Parathyroid adenoma (tissue), 2 donors: Measurements from ENCODE around the gene ETDC.
"Not testable (repeated sequence)": the region's sequence is repeated elsewhere in the genome, so short reads cannot be mapped to it uniquely, and the experiment has no call there.

Source experiments
- H2AFZ ChIP-seq: fragments of 300-600 bp; sonication (generic); one replicate; pipeline ENCODE4 v1.7.0; 2017; ENCODE audit warnings: antibody characterized with exemption, mild to moderate bottlenecking
- H3K27ac ChIP-seq: fragments of 300-600 bp; sonication (generic); one replicate; pipeline ENCODE4 v1.7.0; 2017
- H3K27me3 ChIP-seq: fragments of 300-600 bp; sonication (generic); one replicate; pipeline ENCODE4 v1.7.0; 2017; ENCODE audit warnings: low read length; ENCODE audit not compliant: control insufficient read depth, insufficient read depth
- H3K36me3 ChIP-seq: fragments of 300-600 bp; sonication (generic); one replicate; pipeline ENCODE4 v1.7.0; 2017; ENCODE audit warnings: low read length; ENCODE audit not compliant: control insufficient read depth, insufficient read depth
- H3K4me1 ChIP-seq: fragments of 300-600 bp; sonication (generic); one replicate; pipeline ENCODE4 v1.7.0; 2017; ENCODE audit warnings: control low read depth
- H3K4me2 ChIP-seq: fragments of 300-600 bp; sonication (generic); one replicate; pipeline ENCODE4 v1.7.0; 2017; ENCODE audit warnings: low read length
- H3K4me3 ChIP-seq: fragments of 300-600 bp; sonication (generic); one replicate; pipeline ENCODE4 v1.7.0; 2017; ENCODE audit warnings: low read depth, low read length
- H3K79me2 ChIP-seq: fragments of 300-600 bp; sonication (generic); one replicate; pipeline ENCODE4 v1.7.0; 2017; ENCODE audit warnings: control low read depth
- H3K9ac ChIP-seq: fragments of 300-600 bp; sonication (generic); one replicate; pipeline ENCODE4 v1.7.0; 2017; ENCODE audit warnings: mild to moderate bottlenecking
- H3K9me3 ChIP-seq: fragments of 300-600 bp; sonication (generic); one replicate; pipeline ENCODE4 v1.7.0; 2017; ENCODE audit warnings: low read length; ENCODE audit not compliant: control insufficient read depth
- TF ChIP-seq, protein P1 (sequence below): fragments of 300-600 bp; sonication (generic); IDR thresholded peaks from one replicate; pipeline ENCODE4 v1.7.0; 2017; ENCODE audit warnings: antibody characterized with exemption, mild to moderate bottlenecking
- donor health status: primary hyperparathyroidism.

Gene ETDC

DNA sequence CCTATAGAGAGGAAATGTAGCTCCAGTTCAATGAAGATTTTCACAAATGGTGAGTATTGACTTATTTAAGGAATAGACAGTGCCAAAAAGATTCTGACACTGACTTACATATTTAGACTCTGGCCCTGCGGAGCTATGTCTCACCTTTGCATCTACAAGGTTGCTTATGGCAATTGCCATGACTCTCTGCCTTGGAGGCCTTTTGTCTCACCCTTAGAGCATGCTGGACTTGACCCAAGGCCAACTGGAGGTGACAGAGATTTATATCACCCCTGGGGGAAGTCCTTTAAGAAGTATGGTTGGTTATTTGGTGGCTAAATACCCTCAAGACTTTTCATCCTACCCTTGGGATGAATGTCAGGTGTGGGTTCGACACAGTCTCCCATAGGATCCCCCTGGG lies 4.5 kb upstream of the ETDC start:
- Histone ChIP-seq H3K79me2 (no peaks in the 10 kb centered on the region), H3K9ac (no peak overlapping the region), H3K27ac (no peak overlapping the region), H2AFZ (no peak overlapping the region), H3K4me1 (peaks cover 3% of the 10 kb centered on the region), H3K4me2 (no peak overlapping the region), H3K9me3 (no peaks in the 10 kb centered on the region), H3K4me3 (no peak overlapping the region), H3K36me3 (no peaks in the 10 kb centered on the region), H3K27me3 (no peaks in the 10 kb centered on the region)
- TF ChIP-seq, protein P1, sequence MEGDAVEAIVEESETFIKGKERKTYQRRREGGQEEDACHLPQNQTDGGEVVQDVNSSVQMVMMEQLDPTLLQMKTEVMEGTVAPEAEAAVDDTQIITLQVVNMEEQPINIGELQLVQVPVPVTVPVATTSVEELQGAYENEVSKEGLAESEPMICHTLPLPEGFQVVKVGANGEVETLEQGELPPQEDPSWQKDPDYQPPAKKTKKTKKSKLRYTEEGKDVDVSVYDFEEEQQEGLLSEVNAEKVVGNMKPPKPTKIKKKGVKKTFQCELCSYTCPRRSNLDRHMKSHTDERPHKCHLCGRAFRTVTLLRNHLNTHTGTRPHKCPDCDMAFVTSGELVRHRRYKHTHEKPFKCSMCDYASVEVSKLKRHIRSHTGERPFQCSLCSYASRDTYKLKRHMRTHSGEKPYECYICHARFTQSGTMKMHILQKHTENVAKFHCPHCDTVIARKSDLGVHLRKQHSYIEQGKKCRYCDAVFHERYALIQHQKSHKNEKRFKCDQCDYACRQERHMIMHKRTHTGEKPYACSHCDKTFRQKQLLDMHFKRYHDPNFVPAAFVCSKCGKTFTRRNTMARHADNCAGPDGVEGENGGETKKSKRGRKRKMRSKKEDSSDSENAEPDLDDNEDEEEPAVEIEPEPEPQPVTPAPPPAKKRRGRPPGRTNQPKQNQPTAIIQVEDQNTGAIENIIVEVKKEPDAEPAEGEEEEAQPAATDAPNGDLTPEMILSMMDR, result no peak

DNA sequence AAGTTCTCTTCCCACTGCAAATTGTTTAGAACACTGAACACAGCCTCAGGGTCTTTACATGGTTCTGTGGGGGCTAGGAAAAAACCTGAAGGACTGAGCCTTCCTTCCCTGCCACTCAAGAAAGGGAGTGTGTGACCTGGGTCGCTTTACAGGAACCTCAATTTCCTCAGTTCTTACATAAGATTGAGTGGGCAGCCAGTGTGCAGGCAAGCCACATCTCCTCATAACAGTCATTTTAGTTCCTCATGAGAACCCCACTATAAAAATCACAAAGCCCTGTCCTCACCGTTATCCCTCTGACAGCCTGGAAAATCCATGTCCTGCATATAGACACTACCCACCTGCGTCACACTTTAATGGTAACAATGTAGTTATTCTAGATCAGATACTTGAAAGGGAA lies 2.1 kb upstream of the ETDC start:
- H3K79me2 ChIP-seq, result no peaks in the 10 kb centered on the region
- TF ChIP-seq, protein P1, result no peak
- H3K27me3 ChIP-seq, result no peaks in the 10 kb centered on the region
- H3K36me3 ChIP-seq, result no peaks in the 10 kb centered on the region
- no peak overlapping the region for H3K4me3 ChIP-seq
- H2AFZ ChIP-seq, result no peak overlapping the region
- no peak overlapping the region for H3K9ac ChIP-seq
- H3K9me3 ChIP-seq, result no peaks in the 10 kb centered on the region
- no peak overlapping the region for H3K4me2 ChIP-seq
- no peak overlapping the region for H3K27ac ChIP-seq
- H3K4me1 ChIP-seq, result peaks cover 3% of the 10 kb centered on the region

DNA sequence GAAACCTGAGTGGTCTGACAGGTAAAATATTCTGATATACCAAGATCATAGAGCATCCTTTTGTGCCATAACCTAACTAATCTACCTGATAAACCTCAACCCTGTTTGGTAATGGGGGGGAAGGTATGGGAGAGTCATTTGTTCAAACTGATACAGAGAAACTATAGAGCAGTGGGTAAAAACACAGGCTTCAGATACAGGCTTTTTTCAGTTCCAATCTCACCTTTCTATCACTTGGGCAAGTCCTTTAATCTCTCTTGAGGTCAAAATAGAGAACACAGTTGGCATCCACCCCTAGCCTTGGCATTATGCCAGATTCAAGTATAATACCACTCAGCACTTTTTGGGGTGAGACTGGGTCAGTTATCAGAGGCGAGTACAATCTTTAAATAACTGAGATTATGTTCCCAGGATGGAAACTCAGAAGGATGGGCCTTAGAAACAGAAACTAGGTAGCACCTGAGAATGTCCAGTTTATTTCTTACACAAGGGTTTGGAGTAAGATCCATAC lies 880 bp upstream of the ETDC start:
- Histone ChIP-seq H3K4me3 (no peak overlapping the region), H3K4me1 (peaks cover 3% of the 10 kb centered on the region), H3K27me3 (no peaks in the 10 kb centered on the region), H3K36me3 (no peaks in the 10 kb centered on the region), H3K4me2 (no peak overlapping the region), H3K9me3 (no peaks in the 10 kb centered on the region), H3K79me2 (no peaks in the 10 kb centered on the region), H3K27ac (peak overlapping the region; percentile 15), H2AFZ (no peak overlapping the region), H3K9ac (no peak overlapping the region)
- TF ChIP-seq, protein P1, result no peak

DNA sequence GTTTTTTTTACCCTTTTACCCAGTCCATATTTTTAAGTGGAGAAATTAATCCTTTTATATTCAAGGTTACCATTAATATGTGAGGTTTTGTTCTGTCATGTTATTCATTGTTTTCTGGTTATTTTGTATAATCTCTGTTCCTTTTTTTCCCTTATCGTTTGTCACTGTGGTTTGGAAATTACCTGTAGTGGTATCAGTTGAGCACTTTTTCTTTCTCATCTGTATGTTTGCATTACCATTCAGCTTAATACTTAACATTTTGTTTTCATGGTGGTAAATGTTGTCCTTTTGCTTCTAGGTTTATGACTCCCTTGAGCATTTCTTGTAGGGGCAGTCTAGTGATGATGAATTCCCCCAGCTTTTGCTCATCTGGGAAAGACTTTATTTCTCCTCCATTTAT lies 6.6 kb downstream of the ETDC start:
- H3K4me1 ChIP-seq, result no peaks in the 10 kb centered on the region
- H3K27me3 ChIP-seq, result no peaks in the 10 kb centered on the region
- no peak overlapping the region for H3K9ac ChIP-seq
- no peak overlapping the region for H3K27ac ChIP-seq
- no peak overlapping the region for H3K4me2 ChIP-seq
- TF ChIP-seq, protein P1, result no peak
- no peaks in the 10 kb centered on the region for H3K36me3 ChIP-seq
- no peaks in the 10 kb centered on the region for H3K9me3 ChIP-seq
- no peaks in the 10 kb centered on the region for H3K79me2 ChIP-seq
- H2AFZ ChIP-seq, result no peak overlapping the region
- no peak overlapping the region for H3K4me3 ChIP-seq

DNA sequence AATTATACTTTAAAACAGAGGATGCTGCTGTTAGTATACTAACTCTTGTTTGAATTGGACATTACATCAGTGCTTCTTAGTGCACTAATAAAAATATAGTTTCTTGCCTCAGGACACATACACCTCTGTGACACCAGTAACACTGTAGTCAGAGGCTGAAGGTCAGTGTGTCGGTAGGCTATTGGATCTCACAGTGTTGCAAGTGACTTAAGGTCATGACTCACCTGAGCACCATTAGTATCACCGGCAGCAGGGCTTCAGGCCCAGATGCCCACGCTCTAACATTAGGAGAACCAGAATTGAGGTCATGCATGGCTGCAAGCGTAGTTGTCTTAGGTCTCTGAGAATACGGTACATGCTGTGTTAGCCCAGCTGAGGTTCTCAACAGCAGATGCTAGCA lies 15.2 kb downstream of the ETDC start:
- TF ChIP-seq, protein P1, result no peak
- Histone ChIP-seq H2AFZ (no peak overlapping the region), H3K27ac (no peak overlapping the region), H3K4me2 (no peak overlapping the region), H3K4me1 (no peaks in the 10 kb centered on the region), H3K4me3 (no peak overlapping the region), H3K27me3 (no peaks in the 10 kb centered on the region), H3K79me2 (peaks cover 9% of the 10 kb centered on the region), H3K9me3 (no peaks in the 10 kb centered on the region), H3K9ac (no peak overlapping the region), H3K36me3 (no peaks in the 10 kb centered on the region)

DNA sequence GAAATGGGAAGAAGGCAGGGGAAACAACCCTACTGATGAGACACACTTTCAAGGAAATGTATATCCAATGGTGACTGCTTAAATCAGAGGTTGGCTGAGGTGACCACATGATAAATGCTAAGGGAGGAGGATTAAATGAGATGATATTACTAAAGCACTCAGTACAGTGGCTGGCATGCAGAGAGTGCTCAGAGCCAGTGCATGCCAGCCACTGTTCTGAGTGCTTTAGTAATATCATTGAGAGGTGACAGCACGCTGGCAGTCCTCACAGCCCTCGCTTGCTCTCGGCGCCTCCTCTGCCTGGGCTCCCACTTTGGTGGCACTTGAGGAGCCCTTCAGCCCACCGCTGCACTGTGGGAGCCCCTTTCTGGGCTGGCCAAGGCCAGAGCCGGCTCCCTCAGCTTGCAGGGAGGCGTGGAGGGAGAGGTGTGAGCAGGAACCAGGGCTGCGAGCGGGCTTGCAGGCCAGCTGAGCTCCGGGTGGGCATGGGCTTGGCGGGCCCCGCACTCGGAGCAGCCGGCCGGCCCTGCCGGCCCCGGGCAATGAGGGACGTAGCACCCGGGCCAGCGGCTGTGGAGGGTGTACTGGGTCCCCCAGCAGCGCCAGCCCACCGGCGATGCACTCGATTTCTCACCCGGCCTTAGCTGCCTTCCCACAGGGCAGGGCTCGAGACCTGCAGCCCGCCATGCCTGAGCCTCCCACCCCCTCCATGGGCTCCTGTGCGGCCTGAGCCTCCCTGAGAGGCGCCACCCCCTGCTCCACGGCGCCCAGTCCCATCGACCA lies 15.9 kb downstream of the ETDC start:
- not testable (repeated sequence) for H3K4me1 ChIP-seq, H3K27me3 ChIP-seq, H3K36me3 ChIP-seq, H3K9ac ChIP-seq, H3K27ac ChIP-seq, H3K4me2 ChIP-seq, H3K79me2 ChIP-seq, H3K4me3 ChIP-seq, H3K9me3 ChIP-seq, H2AFZ ChIP-seq
